ENCODE measurements around the gene PCK2.

PCK2 gene

DNA sequence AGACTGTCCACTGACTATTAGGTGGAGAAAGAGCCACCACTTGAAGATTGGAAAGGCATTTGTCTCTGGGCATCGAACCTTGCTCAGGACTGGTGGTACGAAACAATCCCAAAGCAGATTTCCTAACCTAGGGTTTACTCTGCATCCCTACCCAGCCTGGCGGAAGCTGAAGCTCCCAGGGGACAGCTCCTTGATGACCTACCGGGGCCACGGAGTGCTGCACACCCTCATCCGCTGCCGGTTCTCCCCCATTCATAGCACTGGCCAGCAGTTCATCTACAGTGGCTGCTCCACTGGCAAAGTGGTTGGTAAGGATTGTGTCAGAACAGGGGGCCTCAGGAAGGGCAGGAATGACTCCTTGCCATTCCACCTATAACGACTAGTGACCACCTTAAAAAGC lies 27.1 kb downstream of the PCK2 start:
- no peak for DNase-seq

GRCh38 chr14:24122416-24122815 lies 28.3 kb downstream of the PCK2 start:
- DNase-seq, result no peak

GRCh38 chr14:24122898-24123297 lies 28.8 kb downstream of the PCK2 start:
- DNase-seq, result no peak

DNA sequence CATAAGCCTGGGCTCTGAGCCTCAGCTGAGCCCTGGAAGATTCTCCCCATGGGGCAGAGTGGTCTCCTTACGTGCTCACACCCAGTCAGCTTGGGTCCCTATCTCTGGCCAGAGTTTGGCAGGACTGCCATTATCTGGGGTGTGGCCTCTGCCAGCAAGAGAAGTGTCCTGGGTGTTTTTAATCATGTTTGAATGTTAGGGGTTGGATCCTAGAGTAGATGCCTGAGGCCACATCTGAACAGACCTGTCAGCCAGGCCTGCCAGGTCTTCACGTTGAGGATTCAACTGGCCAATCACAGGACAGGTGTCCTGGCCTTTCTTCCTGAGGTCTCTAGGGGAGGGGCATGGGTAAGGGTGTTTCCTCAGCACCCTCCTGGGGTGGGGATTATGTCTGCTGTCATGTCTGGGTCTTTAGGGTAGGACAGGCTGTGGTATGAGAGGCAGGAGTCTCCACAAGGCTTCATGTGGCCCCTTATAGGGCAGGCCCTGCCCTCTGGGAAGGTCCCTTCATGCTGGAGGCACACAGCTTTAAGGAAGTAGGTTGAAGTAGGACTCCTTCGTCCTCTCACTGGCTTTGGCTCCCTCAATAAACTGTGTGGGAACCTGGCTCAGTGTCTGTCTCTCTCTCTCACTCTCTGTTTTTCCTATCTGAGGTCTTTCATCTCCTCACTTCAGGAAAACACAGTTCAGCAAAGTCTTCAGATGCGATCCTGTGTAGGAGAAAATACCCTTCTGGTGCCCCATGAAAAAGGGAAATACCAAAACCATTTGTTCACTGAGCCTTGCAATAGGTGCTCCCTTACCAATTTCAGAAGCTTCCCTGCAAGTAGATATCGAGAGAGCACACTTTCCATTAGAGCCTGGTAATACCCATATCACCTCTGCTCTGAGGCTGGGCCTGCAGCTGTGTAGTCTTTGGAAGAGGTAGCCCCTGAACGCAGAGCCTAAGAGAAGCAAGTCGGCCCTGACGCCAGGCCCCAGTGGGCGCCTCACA lies 29.6 kb downstream of the PCK2 start:
- DNase-seq, result no peak

GRCh38 chr14:24126939-24127338 lies 32.8 kb downstream of the PCK2 start:
- no peak for DNase-seq

- DNase-seq, result no peak
Measured at GRCh38 chr14:24127673-24128072, 33.6 kb downstream of the PCK2 start.

DNA sequence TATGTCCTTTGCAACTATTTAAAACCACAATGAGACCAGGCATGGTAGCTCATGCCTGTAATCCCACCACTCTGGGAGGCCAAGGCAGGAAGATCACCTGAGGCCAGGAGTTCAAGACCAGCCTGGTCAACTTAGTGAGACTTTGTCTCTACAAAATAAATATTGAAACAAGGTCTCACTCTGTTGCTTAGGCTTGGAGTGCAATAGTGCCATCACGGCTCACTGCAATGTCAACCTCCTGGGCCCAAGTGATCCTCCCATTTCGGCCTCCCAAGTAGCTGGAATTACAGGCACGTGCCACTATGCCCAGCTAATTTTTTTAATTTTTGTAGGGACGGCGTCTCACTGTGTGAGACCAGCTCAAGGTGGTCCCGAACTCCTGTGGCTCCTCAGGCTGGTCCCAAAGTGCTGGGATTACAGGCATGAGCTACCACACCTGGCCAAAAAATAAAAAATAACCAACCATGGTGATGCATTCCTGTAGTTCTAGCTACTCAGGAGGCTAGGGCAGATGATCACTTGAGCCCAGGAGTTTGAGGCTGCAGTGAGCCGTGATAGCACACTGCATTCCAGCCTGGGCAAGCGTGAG lies 35.4 kb downstream of the PCK2 start:
- no peak for DNase-seq

DNA sequence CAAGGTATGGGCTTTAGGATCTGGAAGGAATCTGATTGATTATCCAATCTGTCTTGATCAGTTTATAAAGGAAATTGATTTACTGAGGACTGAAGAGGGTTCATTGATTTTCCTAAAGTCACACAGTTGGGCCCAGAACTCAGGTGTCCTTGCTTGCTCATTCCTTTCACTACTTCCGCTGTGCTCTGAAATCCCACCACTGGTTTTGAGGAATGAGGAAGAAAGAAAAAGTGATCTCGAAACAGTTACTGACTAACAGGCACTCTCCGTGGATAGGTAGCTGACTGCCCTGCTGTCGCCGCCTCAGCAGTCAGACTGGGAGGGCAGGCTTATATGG lies 36.2 kb downstream of the PCK2 start, which contains the start of gene FITM1:
FITM1 (plus strand) TSS at position 280 of the 337 bp plus-strand sequence. CDS start 905 bp downstream, outside the sequence.
- no peak for DNase-seq

GRCh38 chr14:24130717-24131548 lies 36.8 kb downstream of the PCK2 start:
- DNase-seq, result no peak

DNA sequence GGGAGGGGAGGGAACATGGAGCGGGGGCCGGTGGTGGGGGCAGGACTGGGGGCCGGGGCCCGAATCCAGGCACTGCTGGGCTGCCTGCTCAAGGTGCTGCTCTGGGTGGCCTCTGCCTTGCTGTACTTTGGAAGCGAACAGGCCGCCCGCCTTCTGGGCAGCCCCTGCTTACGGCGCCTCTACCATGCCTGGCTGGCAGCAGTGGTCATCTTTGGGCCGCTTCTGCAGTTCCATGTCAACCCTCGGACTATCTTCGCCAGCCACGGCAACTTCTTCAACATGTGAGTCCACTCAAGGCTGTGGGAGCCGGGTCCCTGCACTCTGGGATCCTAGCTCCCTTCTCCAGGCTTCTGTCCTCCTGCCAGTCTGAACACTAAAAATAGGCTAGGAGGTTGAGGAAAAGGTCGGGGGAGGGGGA lies 37.4 kb downstream of the PCK2 start:
- no peak for DNase-seq

- DNase-seq, result no peak
Measured at GRCh38 chr14:24132061-24132685, 38.1 kb downstream of the PCK2 start.

- DNase-seq, result no peak
Measured at GRCh38 chr14:24132976-24133375, 38.9 kb downstream of the PCK2 start.

DNA sequence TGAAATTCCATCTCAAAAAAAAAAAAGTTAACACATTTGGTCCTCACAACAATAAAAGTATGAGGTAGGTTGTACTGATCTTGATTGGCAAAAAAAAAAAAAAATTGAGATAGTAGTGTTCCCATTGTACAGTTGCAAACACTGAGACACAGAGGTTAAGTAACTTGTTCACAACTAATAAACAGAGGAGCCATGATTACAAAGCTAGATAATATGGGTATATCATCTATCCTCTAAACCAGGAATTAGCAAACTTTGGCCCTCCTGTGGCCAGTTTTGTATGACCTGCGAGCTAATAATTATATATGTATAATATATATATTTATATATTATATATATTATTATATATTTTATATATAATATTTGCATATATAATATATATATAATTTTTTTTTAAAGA lies 39.6 kb downstream of the PCK2 start:
- no peak for DNase-seq

DNA sequence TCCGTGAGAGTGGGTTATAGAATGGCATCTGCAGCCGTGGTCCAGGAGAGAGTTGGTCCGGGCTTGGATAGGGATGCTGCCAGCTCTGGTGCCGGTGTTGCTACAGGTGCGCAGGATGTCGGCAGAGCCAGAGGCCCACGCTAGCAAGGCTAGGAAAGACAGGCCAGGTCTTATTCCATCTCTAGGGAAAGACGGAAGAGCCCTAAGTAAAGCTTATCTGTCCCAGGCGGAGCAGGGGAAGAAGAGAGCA lies 41.4 kb downstream of the PCK2 start:
- DNase-seq, result no peak

DNA sequence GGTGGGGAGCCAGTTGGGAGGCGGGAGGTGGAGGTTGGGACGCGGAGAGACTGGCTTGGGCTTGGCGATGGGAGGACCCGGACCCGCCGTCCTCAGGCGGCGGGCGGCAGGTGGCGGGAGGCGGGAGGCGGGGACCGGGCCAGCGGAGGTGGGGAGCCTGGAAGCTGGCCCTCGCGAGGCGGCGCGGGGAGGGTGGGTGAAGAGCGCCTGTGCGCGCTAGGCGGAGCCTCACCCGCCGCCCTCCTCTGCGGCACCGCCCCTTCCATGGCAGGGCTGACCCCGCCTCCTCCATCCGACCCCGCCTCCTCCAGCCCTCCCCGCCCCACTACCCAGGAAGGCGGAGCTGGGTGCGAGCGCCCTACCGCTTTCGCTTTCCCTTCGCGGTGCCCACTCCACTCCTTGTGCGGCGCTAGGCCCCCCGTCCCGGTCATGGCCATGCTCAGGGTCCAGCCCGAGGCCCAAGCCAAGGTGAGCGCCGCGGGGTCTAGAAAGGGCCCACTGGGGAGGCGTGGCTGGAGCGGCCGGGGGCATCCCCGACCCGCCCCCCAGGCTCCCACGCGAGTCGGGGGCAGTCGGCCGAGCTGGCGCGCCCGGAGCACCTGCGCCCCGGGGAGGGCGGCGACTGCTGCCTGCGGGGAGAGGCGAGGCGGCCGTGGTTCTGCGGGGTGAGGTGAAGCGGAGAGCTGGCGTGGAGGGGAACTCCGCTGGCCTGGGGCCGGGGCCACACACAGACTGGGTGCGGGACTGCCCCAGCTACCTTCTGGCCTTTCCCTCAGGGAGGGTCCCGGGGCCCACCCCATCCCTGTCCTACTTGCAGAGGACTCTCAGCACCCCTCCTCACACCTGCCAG lies 41.9 kb downstream of the PCK2 start, which contains the start of gene PSME1:
PSME1 (plus strand) TSS at position 361 of the 850 bp plus-strand sequence; CDS start at position 430, 69 bp downstream.
- no peak for DNase-seq

DNA sequence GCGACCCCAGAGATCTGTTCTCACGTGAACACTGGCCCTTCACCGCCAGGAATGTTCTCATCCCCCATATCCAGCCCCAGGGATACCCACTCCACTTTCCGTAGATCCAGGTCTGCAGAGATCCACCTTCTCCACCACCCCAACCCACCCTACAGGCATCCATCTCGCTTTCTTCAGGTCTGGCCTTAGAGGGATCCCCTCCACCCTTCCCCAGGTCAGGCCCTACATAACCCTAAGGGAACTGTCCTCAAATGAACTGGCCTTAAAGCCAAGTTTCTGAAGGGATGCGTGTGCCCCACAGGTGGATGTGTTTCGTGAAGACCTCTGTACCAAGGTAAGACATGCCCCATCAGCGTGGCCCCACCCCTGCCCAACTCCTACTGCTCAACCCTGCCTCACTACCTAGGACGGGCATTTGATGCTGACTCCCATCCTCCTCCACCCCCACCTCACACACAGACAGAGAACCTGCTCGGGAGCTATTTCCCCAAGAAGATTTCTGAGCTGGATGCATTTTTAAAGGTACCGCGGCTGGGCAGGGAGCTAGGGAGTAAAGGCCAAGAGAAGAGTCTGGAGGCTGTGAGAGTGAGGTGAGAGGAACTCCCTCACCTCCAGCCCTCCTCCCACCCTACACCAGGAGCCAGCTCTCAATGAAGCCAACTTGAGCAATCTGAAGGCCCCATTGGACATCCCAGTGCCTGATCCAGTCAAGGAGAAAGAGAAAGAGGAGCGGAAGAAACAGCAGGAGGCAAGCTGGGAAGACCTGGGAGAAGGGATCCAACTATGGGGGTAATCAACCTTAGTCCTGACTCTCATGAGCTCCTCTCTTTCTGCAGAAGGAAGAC lies 42.8 kb downstream of the PCK2 start:
- DNase-seq, result no peak

GRCh38 chr14:24137529-24138395 lies 43.7 kb downstream of the PCK2 start:
- DNase-seq, result no peak

- DNase-seq, result no peak
Measured at GRCh38 chr14:24138396-24139271, 44.5 kb downstream of the PCK2 start.

Data from cortex of kidney (tissue), 1 donor.